Neural crest cell (in vitro differentiated cells): ENCODE measurements around the gene ANO1. TPM values are rescaled to one million over a fixed set of nuclear protein-coding genes. Genes with fewer than 3 reads are reported as not detected.

Experiments
- DNase-seq: peaks from one replicate; pipeline ENCODE4 v3.0.0; 2021; ENCODE audit warnings: low read depth, mixed read lengths, low spot score
- H3K27ac Mint-ChIP-seq: one replicate; pipeline ENCODE4 v1.8.0; 2021; ENCODE audit warnings: mild to moderate bottlenecking, mixed read lengths; ENCODE audit not compliant: unreplicated experiment
- H3K27me3 Mint-ChIP-seq: 2 replicates; pipeline ENCODE4 v1.8.0; 2021; ENCODE audit warnings: low read depth, mild to moderate bottlenecking, mixed read lengths
- H3K36me3 Mint-ChIP-seq: 2 replicates; pipeline ENCODE4 v1.8.0; 2021; ENCODE audit warnings: low read depth, mild to moderate bottlenecking, mixed read lengths
- H3K4me1 Mint-ChIP-seq: 2 replicates; pipeline ENCODE4 v1.8.0; 2021; ENCODE audit warnings: mixed read lengths
- H3K4me3 Mint-ChIP-seq: one replicate; pipeline ENCODE4 v1.8.0; 2021; ENCODE audit warnings: mild to moderate bottlenecking, mixed read lengths
- H3K9me3 Mint-ChIP-seq: 2 replicates; pipeline ENCODE4 v1.8.0; 2021; ENCODE audit warnings: mixed read lengths
- total RNA-seq: library from RNA; stranded (reverse); gene quantifications from 2 replicates; pipeline ENCODE4 v1.2.1, GENCODE V29; 2021
- TF ChIP-seq, protein P1 (sequence below): fragments of 200-600 bp; sonication (generic); conservative IDR thresholded peaks from 2 replicates; pipeline ENCODE4 v1.5.0; 2021; ENCODE audit warnings: antibody characterized with exemption, mild to moderate bottlenecking

Gene ANO1
- total RNA-seq, 1 donor from 2014 or later, result not detected

DNA sequence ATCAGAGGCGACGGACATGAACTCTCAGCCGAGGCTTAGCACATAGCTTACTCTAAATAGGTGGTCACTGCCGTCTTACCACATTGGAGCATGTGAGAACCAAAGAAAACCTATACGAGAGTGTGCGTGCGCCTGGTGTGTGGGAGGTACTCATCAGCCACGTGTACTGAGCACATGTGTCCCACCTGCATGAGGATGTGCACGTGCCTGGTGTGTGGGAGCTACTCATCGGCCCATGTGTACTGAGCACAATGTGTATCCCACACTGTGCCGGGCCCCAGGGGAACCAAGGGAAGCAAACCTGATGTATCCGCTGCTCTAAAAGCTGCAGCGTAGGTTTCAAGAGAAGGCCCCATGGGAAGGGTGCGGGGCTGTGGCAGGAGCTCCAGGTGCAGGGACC, 56.4 kb downstream of the ANO1 start:
- H3K4me3 Mint-ChIP-seq, result no peak overlapping the region
- H3K9me3 Mint-ChIP-seq, result no peaks in the 10 kb centered on the region
- no peaks in the 10 kb centered on the region for H3K4me1 Mint-ChIP-seq
- H3K27ac Mint-ChIP-seq, result no peak overlapping the region
- no peaks in the 10 kb centered on the region for H3K36me3 Mint-ChIP-seq
- DNase-seq, result no peak
- TF ChIP-seq, protein P1, sequence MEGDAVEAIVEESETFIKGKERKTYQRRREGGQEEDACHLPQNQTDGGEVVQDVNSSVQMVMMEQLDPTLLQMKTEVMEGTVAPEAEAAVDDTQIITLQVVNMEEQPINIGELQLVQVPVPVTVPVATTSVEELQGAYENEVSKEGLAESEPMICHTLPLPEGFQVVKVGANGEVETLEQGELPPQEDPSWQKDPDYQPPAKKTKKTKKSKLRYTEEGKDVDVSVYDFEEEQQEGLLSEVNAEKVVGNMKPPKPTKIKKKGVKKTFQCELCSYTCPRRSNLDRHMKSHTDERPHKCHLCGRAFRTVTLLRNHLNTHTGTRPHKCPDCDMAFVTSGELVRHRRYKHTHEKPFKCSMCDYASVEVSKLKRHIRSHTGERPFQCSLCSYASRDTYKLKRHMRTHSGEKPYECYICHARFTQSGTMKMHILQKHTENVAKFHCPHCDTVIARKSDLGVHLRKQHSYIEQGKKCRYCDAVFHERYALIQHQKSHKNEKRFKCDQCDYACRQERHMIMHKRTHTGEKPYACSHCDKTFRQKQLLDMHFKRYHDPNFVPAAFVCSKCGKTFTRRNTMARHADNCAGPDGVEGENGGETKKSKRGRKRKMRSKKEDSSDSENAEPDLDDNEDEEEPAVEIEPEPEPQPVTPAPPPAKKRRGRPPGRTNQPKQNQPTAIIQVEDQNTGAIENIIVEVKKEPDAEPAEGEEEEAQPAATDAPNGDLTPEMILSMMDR, result no peak
- H3K27me3 Mint-ChIP-seq, result peaks cover 48% of the 10 kb centered on the region

DNA sequence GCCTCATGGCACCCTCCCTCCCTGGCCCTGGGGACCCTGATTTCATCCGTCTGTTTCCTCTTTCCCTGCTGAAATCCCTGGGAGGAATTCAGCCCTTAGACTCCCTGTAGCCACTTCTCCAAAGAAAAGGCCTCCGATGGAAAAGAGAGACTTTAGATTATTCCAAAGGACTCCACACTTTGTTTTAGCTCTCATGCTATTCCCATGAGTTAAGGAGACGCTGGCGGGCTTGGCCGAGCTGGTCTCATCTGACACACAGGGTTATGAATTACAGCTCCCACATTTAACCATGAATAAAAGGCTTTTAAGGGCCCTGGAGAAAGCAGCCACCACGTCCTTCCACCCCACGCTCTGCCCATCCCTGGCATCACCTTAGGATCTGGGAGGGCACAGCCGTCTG, 57.0 kb downstream of the ANO1 start:
- no peak overlapping the region for H3K4me3 Mint-ChIP-seq
- H3K36me3 Mint-ChIP-seq, result no peaks in the 10 kb centered on the region
- DNase-seq, result no peak
- H3K9me3 Mint-ChIP-seq, result no peaks in the 10 kb centered on the region
- TF ChIP-seq, protein P1, result no peak
- peaks cover 49% of the 10 kb centered on the region for H3K27me3 Mint-ChIP-seq
- H3K4me1 Mint-ChIP-seq, result no peaks in the 10 kb centered on the region
- no peak overlapping the region for H3K27ac Mint-ChIP-seq

DNA sequence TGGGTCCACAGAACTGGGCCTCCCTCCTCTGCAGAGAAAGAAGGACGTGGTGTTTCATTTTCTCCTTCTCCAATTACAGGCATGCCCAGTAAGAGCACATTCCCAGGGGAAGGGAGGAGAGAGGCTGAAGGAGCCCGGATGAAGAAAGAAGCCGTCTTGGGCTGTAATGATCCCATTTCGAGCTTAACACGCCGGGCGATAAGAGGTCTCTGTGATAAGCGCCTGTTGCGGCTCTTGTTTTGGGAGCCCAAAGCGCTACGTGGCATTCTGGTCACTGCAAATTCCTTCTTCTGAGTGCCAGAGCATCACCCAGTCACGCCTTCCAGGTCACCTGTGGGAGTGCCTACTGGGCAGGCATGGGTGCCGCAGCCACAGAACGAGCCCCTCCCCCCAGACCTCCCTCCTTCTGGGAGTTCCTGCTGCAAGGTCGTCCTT, 57.5 kb downstream of the ANO1 start:
- no peak overlapping the region for H3K4me3 Mint-ChIP-seq
- no peak for DNase-seq
- peaks cover 54% of the 10 kb centered on the region for H3K27me3 Mint-ChIP-seq
- no peaks in the 10 kb centered on the region for H3K9me3 Mint-ChIP-seq
- no peaks in the 10 kb centered on the region for H3K36me3 Mint-ChIP-seq
- H3K4me1 Mint-ChIP-seq, result peaks cover under 1% of the 10 kb centered on the region
- no peak overlapping the region for H3K27ac Mint-ChIP-seq
- TF ChIP-seq, protein P1, result no peak

DNA sequence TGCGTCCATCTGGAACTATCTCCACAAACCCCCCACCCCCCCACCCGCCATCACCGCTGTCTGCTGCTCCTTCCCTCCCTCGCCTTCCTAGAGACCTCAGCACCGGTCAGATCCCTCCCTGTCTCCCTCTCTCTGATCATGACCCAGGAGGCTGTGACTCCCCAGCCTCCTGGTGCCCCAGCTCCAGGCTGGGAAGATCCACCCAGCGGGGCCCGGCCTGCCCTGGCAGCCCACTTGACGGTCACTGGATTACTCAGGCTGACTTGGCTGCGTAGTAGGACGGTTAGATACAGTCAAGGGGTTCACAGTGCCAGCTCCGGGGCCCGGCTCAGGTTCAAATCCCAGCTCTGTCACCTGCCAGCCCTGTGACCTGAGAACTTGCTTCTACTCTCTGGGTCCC, 59.3 kb downstream of the ANO1 start:
- Mint-ChIP-seq H3K36me3 (no peaks in the 10 kb centered on the region), H3K4me3 (no peak overlapping the region), H3K27me3 (peaks cover 68% of the 10 kb centered on the region), H3K27ac (no peak overlapping the region), H3K9me3 (no peaks in the 10 kb centered on the region), H3K4me1 (peaks cover 17% of the 10 kb centered on the region)
- DNase-seq, result no peak
- TF ChIP-seq, protein P1, result no peak

DNA sequence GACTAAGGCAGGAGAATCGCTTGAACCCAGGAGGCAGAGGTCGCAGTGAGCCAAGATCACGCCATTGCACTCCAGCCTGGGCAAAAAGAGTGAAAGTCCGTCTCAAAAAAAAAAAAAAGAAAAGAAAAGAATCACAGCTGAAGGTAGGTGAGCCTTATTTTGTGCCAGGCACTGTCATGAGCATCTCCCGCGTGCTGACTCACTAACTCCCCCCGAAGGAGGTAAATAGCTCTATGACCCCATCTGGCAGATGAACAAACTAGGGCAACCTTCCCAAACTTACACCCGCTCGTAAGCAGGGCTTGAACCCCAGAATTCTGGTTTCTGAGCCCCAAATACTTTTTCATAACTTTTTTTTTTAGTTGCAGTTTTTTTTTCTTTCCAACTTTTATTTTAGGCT, 60.3 kb downstream of the ANO1 start:
- no peaks in the 10 kb centered on the region for H3K36me3 Mint-ChIP-seq
- peaks cover 78% of the 10 kb centered on the region for H3K27me3 Mint-ChIP-seq
- no peaks in the 10 kb centered on the region for H3K9me3 Mint-ChIP-seq
- H3K4me3 Mint-ChIP-seq, result no peak overlapping the region
- peaks cover 17% of the 10 kb centered on the region for H3K4me1 Mint-ChIP-seq
- no peak for DNase-seq
- H3K27ac Mint-ChIP-seq, result no peak overlapping the region
- TF ChIP-seq, protein P1, result no peak
